GM12864 (cell line): ENCODE data around the gene TADA2B.
A peak's percentile ranks its signal among the peaks of the same experiment; 100 is the strongest.

Source experiments
- DNase-seq: peaks from one replicate; pipeline ENCODE4 v3.0.0-alpha.2; 2011; ENCODE audit warnings: low read depth
- H3K4me3 ChIP-seq: 2 replicates; pipeline ENCODE4 v1.5.1; 2011; ENCODE audit warnings: mild to moderate bottlenecking, low read depth, low read length, control low read depth
- CTCF ChIP-seq: IDR thresholded peaks from 2 replicates; pipeline ENCODE4 v1.5.1; 2011; ENCODE audit warnings: low read depth, mild to moderate bottlenecking, moderate library complexity, low read length, control low read depth, inconsistent platforms; ENCODE audit errors: missing control alignments

The TADA2B gene

GRCh38 chr4:7032596-7032995 is 10.6 kb upstream of the TADA2B start:
- no peak overlapping the region for H3K4me3 ChIP-seq
- TF ChIP-seq CTCF: no peak
- no peak for DNase-seq

- H3K4me3 ChIP-seq: no peak overlapping the region
- TF ChIP-seq CTCF: no peak
- DNase-seq: no peak
Measured at GRCh38 chr4:7034262-7035081, 8.7 kb upstream of the TADA2B start.

- no peak overlapping the region for H3K4me3 ChIP-seq
- TF ChIP-seq CTCF: no peak
- DNase-seq: no peak
Measured at GRCh38 chr4:7037425-7037824, 5.7 kb upstream of the TADA2B start.

- H3K4me3 ChIP-seq: no peak overlapping the region
- TF ChIP-seq CTCF: no peak
- no peak for DNase-seq
Measured at GRCh38 chr4:7040765-7041164, 2.4 kb upstream of the TADA2B start.

GRCh38 chr4:7041246-7041645 is 1.9 kb upstream of the TADA2B start:
- H3K4me3 ChIP-seq: no peak overlapping the region
- TF ChIP-seq CTCF: no peak
- no peak for DNase-seq

- H3K4me3 ChIP-seq: peak overlapping the region; percentile 63
- TF ChIP-seq CTCF: no peak
- no peak for DNase-seq
Measured at GRCh38 chr4:7041801-7042502, 1.2 kb upstream of the TADA2B start.
